BLaER1 (cell line): Measurements from ENCODE around the gene DLK1.

Source experiments
- H3K27ac ChIP-seq: shearing (Covaris generic); formaldehyde crosslinking; 2 replicates; pipeline ENCODE4 v1.8.1; 2022
- H3K27me3 ChIP-seq: shearing (Covaris generic); formaldehyde crosslinking; 2 replicates; pipeline ENCODE4 v1.8.1; 2022
- H3K36me3 ChIP-seq: shearing (Covaris generic); formaldehyde crosslinking; 2 replicates; pipeline ENCODE4 v1.8.1; 2022
- H3K4me1 ChIP-seq: shearing (Covaris generic); formaldehyde crosslinking; 2 replicates; pipeline ENCODE4 v1.8.1; 2022
- H3K4me2 ChIP-seq: shearing (Covaris generic); formaldehyde crosslinking; 2 replicates; pipeline ENCODE4 v1.8.1; 2022
- H3K4me3 ChIP-seq: shearing (Covaris generic); formaldehyde crosslinking; 2 replicates; pipeline ENCODE4 v1.8.1; 2022
- H3K9ac ChIP-seq: shearing (Covaris generic); formaldehyde crosslinking; 2 replicates; pipeline ENCODE4 v1.8.1; 2022
- H3K9me3 ChIP-seq: shearing (Covaris generic); formaldehyde crosslinking; 2 replicates; pipeline ENCODE4 v1.8.1; 2022
- H4K20me1 ChIP-seq: shearing (Covaris generic); formaldehyde crosslinking; 2 replicates; pipeline ENCODE4 v1.8.1; 2022
- Cebpa-rat ChIP-seq: shearing (Covaris generic); IDR thresholded peaks from 2 replicates; pipeline ENCODE4 v1.8.1; 2022

Gene DLK1

DNA sequence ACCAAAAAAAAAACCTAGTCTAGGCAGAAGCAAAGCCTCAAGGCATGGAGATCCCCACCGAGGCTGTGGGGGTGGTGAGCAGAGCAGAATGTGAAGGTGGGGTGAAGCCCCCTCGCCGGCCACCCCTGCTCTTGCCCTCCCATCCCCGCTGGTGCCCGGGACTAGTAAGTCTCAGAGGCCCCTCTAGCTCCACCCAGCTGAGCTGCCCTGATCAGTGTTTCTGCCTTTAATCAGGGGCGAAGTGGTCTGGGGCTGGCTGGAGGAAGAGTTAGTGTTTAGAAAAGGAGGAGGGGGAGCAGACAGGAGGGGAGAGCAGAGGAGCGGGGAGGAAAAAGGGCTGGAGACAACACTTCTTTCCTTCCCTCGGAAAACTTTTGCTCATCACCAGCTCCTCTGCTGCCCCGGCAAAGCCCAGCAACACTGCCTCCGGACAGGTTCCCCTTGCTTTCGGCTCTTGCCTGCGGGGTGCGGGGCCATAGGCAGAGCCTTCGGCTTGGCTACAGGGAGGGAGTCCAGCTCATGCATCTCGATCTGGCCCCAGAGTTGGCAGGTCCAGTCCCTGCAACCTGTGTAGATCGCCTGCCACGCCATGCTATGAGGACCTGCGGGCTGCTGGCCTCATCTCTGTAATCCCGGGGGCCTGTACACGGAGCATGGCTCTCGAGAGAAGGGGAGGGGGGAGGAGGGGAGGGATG, 3.4 kb upstream of the DLK1 start:
- H3K9ac ChIP-seq = no peak overlapping the region
- H3K4me3 ChIP-seq = no peak overlapping the region
- no peaks in the 10 kb centered on the region for H3K36me3 ChIP-seq
- no peak overlapping the region for H3K4me2 ChIP-seq
- no peaks in the 10 kb centered on the region; the same call in 1 of the 2 replicates for H4K20me1 ChIP-seq
- H3K27ac ChIP-seq = no peak overlapping the region
- peaks cover 50% of the 10 kb centered on the region for H3K27me3 ChIP-seq
- peaks cover 15% of the 10 kb centered on the region; the same call in 1 of the 2 replicates for H3K9me3 ChIP-seq
- peaks cover 29% of the 10 kb centered on the region for H3K4me1 ChIP-seq
- no peak for TF ChIP-seq Cebpa-rat

DNA sequence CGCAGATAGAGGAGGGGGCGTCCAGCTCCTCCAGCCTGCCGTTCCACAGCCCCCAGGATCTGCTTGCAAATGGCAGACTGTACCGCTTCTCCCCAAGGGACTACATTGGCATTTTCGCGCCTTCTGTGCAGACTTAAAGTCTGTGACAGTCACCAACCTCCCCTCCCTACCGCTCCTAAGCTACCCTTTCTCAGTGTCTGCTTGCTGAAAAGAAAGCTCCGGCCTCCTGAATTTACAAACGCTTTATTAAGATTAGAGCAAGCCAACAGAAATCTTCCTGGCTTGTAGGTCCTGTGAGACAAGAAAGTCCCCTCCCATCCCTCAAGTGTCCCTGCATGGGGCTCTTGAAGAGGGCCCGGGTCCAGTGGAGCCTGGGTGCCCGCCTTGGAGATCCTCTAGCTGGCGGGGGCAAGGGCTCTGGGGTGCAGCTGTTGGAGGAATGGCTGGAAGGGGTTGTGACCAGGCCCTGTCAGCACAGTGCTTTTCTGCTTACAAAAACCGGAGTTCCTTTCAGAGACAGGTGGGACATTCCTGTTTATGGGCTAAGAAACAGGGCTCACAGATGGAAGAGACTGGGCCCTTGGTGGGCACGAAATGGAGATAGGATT, 2.8 kb upstream of the DLK1 start:
- H3K27me3 ChIP-seq = peaks cover 47% of the 10 kb centered on the region
- H3K4me2 ChIP-seq = no peak overlapping the region

DNA sequence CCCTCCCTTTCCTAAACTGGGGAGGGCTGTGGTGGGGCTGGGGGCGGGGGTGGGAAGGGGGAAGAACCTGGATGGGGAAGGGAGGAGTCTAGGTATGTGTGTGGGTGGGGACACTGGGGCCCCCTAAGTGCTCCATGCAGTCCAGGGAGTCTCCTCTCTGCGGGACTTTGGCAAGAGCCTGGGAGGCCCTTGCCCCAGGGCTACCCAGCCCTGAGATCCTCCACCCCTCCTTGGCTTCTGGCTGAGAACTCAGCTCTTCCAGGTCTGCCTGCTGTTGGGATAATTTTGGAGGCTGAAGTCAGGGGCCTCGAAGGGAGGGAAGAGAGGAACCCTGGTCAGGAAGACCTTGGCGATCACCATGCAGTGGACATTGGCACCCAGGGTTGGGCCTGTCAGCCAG, 2.2 kb upstream of the DLK1 start:
- Histone ChIP-seq H4K20me1 (no peaks in the 10 kb centered on the region; the same call in 1 of the 2 replicates), H3K27me3 (peaks cover 43% of the 10 kb centered on the region), H3K36me3 (no peaks in the 10 kb centered on the region), H3K27ac (no peak overlapping the region), H3K4me1 (peaks cover 23% of the 10 kb centered on the region; the same call in 1 of the 2 replicates), H3K9ac (no peak overlapping the region), H3K9me3 (peaks cover 15% of the 10 kb centered on the region; the same call in 1 of the 2 replicates), H3K4me3 (no peak overlapping the region), H3K4me2 (no peak overlapping the region)
- no peak for TF ChIP-seq Cebpa-rat

More for the DNA sequence above, 2.8 kb upstream of the DLK1 start:
- H3K27ac ChIP-seq = no peak overlapping the region
- no peak for TF ChIP-seq Cebpa-rat
- H3K9ac ChIP-seq = no peak overlapping the region
- H3K4me3 ChIP-seq = no peak overlapping the region
- peaks cover 26% of the 10 kb centered on the region for H3K4me1 ChIP-seq
- H4K20me1 ChIP-seq = no peaks in the 10 kb centered on the region; the same call in 1 of the 2 replicates
- peaks cover 15% of the 10 kb centered on the region; the same call in 1 of the 2 replicates for H3K9me3 ChIP-seq
- H3K36me3 ChIP-seq = no peaks in the 10 kb centered on the region

DNA sequence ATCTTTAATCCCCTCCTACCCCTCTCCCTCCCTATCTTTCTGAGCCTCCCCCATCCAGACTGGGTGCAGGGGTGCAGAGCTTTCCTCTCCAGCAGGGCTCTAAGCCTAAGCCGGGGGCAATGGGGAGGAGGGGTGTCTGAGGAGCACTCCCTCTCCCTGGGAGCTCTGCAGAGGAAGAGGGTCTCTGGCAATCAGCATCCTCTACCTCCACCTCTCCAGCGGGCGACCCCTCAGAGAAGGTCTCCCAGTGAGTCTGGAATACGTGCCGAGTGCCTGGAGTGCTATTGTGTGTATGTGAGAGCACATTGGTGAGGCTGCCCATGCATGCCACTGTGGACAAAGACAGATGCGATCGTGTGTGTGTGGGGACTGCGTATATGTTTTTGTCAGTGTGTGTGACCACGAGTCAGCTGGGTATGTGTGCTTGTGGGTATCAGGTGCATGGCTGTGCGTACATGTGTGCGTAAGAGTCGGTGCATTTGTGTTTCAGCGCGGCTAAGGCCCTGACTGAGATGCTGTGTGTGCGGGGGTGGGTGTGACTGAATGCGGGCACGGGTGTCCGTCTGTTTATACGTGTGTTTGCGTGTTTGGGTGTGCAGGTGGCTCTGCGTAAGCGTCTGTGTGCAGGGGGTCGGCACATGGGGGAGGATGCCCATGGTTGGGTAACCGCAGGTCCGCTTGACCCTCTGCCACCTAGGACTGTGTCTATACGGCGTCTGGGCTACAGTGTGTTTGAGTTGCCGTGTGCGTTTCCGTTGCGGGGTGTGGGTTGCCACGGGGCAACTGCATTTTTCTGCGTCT, 905 bp upstream of the DLK1 start:
- Histone ChIP-seq H3K4me2 (no peak overlapping the region), H3K4me1 (peaks cover 14% of the 10 kb centered on the region; the same call in 1 of the 2 replicates)

DNA sequence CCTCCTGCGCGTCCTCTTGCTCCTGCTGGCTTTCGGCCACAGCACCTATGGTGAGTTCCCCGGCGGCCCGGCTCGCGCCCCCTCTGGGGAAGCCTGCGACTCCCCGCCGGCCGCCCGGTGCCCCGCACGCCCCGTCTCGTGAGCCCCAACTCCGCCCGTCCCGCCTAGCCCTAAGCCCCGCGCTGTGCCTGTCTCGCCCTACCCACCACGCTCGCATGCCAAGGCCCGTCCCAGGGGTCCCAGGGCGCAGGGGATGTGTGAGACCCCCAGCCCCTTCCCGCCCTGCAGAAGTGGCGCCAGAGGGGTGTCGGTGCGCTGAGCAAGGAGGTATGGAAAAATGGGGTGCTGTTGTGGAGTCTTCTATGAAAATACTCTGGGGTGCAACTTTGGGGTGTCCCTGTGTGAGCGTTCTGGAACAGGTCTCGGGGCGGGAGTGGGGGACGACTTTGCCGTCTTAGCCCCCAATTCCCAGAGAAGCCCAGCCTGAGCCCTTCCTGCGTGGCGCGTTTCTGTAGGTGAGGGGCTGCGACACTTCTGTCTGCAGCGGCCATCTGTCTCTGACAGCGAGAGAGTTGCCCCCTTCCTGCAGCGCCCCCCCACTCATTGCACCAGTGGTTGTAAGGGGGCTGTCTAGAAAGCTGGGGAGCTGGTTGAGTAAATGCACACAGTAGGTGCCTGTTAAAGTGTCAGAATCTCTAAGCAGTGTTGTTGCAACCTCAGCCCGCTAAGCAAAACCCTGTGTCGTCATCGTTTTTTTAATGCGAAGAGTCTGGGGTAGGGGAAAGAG, 587 bp downstream of the DLK1 start:
- Histone ChIP-seq H3K27ac (no peak overlapping the region), H3K4me3 (no peak overlapping the region), H3K9ac (no peak overlapping the region), H3K9me3 (peaks cover 15% of the 10 kb centered on the region; the same call in 1 of the 2 replicates), H3K36me3 (no peaks in the 10 kb centered on the region), H3K4me1 (peaks cover 10% of the 10 kb centered on the region; the same call in 1 of the 2 replicates), H3K27me3 (peaks cover 41% of the 10 kb centered on the region), H3K4me2 (no peak overlapping the region), H4K20me1 (no peaks in the 10 kb centered on the region; the same call in 1 of the 2 replicates)
- TF ChIP-seq Cebpa-rat = no peak

More for the DNA sequence above, 905 bp upstream of the DLK1 start:
- Histone ChIP-seq H3K27me3 (peaks cover 43% of the 10 kb centered on the region), H3K27ac (no peak overlapping the region), H3K9ac (no peak overlapping the region), H3K4me3 (no peak overlapping the region), H3K36me3 (no peaks in the 10 kb centered on the region), H3K9me3 (peaks cover 15% of the 10 kb centered on the region; the same call in 1 of the 2 replicates), H4K20me1 (no peaks in the 10 kb centered on the region; the same call in 1 of the 2 replicates)
- TF ChIP-seq Cebpa-rat = no peak

DNA sequence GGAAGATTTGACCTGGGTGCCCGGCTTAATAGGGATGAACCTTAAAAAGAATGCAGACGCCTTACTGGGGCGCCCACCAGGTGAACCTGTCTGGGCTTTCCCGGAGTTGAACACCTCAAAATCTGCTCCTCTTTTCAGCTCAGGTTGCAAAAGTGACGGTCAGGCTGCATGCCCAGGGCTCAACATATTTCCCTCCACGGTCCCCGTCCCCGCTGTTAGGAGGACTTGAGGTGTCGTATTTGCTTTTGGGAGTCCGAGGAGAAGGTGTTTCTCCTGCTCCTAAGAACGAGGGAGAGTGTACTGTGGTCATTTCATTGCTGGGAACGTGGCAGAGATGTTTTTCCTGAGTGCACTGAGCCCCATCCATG, 1.2 kb downstream of the DLK1 start:
- H3K4me3 ChIP-seq = no peak overlapping the region
- TF ChIP-seq Cebpa-rat = no peak
- H3K36me3 ChIP-seq = no peaks in the 10 kb centered on the region
- peaks cover 37% of the 10 kb centered on the region for H3K27me3 ChIP-seq
- no peak overlapping the region for H3K4me2 ChIP-seq
- no peak overlapping the region for H3K27ac ChIP-seq
- no peaks in the 10 kb centered on the region for H4K20me1 ChIP-seq
- peaks cover 15% of the 10 kb centered on the region; the same call in 1 of the 2 replicates for H3K9me3 ChIP-seq
- peaks cover 10% of the 10 kb centered on the region; the same call in 1 of the 2 replicates for H3K4me1 ChIP-seq
- no peak overlapping the region for H3K9ac ChIP-seq

DNA sequence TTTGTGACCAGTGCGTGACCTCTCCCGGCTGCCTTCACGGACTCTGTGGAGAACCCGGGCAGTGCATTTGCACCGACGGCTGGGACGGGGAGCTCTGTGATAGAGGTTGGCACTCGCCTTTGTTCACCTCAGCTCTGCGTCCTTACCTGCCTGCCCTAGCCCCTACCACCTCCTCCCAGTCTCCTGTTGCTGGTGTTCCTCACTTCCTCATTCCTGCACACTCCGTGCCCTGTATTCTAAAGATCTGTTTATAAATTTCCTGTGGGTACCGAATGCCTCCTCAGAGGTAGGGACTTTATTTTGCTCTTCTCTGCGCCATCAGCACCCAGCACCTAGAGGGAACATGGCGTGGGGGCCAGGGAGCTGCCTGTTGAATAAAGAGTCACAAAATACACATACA, 2.3 kb downstream of the DLK1 start:
- no peak overlapping the region for H3K4me3 ChIP-seq
- no peaks in the 10 kb centered on the region for H4K20me1 ChIP-seq
- H3K27me3 ChIP-seq = peaks cover 37% of the 10 kb centered on the region
- H3K27ac ChIP-seq = no peak overlapping the region
- peaks cover 10% of the 10 kb centered on the region; the same call in 1 of the 2 replicates for H3K4me1 ChIP-seq
- no peak for TF ChIP-seq Cebpa-rat
- no peak overlapping the region; the same call in 1 of the 2 replicates for H3K4me2 ChIP-seq
- H3K36me3 ChIP-seq = no peaks in the 10 kb centered on the region
- H3K9me3 ChIP-seq = peaks cover 15% of the 10 kb centered on the region; the same call in 1 of the 2 replicates
- H3K9ac ChIP-seq = no peak overlapping the region

DNA sequence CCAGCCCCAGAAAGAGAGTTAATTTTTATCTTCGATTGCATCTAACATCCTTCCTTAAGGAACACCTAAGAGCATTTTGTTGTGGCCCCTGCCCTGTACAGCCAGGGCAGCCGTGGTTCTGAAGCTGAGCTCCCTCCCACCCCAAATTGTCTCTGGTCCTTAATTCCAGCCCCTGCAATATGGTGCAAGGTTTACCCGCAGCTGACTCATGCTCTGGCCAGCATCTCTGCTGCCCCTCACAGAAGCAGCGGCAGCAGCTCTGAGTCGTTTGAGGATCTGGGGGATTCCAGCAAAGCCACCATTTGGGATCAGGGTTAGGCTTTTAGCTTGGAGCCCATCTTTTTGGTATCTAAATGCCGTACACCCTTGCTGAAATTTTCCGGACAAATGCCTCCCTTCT, 3.3 kb downstream of the DLK1 start:
- no peak overlapping the region for H3K4me2 ChIP-seq
- H3K4me1 ChIP-seq = peaks cover 10% of the 10 kb centered on the region; the same call in 1 of the 2 replicates
- no peak overlapping the region for H3K27ac ChIP-seq
- H3K9ac ChIP-seq = no peak overlapping the region
- H3K9me3 ChIP-seq = peaks cover 15% of the 10 kb centered on the region; the same call in 1 of the 2 replicates
- no peaks in the 10 kb centered on the region for H3K36me3 ChIP-seq
- H3K27me3 ChIP-seq = peaks cover 37% of the 10 kb centered on the region
- H3K4me3 ChIP-seq = no peak overlapping the region
- no peaks in the 10 kb centered on the region for H4K20me1 ChIP-seq
- TF ChIP-seq Cebpa-rat = no peak

DNA sequence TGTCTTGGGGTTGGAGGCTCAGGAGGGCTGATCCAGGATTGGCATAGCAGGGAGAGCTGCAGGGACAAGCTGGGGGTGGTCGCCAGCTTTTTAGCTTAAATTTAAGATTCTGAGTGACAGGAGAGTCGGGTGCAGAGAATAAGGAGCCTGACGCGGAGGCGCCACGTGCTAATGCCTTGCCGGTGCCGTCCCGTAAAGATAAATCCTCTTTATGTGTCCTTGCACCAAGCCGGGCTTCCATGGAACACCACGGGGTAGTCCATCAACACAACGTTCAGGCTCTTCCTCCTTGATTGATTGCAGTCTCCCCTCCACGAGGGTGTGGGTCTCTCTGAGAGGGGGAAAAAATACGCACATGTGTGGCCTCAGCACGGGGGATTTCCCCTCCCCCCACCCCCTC, 3.9 kb downstream of the DLK1 start:
- H3K9me3 ChIP-seq = peaks cover 15% of the 10 kb centered on the region; the same call in 1 of the 2 replicates

More for the DNA sequence above, 3.9 kb downstream of the DLK1 start:
- Histone ChIP-seq H3K4me3 (no peak overlapping the region), H3K27ac (no peak overlapping the region), H4K20me1 (no peaks in the 10 kb centered on the region), H3K9ac (no peak overlapping the region), H3K4me2 (no peak overlapping the region), H3K36me3 (no peaks in the 10 kb centered on the region), H3K27me3 (peaks cover 31% of the 10 kb centered on the region), H3K4me1 (peaks cover 10% of the 10 kb centered on the region; the same call in 1 of the 2 replicates)
- no peak for TF ChIP-seq Cebpa-rat
